DMS79 (cell line): ENCODE measurements around the gene MCF2L.

Experiments used
- DNase-seq: peaks from one replicate; lab custom pipeline; 2025; lab: John Stamatoyannopoulos, UW

MCF2L gene

DNA sequence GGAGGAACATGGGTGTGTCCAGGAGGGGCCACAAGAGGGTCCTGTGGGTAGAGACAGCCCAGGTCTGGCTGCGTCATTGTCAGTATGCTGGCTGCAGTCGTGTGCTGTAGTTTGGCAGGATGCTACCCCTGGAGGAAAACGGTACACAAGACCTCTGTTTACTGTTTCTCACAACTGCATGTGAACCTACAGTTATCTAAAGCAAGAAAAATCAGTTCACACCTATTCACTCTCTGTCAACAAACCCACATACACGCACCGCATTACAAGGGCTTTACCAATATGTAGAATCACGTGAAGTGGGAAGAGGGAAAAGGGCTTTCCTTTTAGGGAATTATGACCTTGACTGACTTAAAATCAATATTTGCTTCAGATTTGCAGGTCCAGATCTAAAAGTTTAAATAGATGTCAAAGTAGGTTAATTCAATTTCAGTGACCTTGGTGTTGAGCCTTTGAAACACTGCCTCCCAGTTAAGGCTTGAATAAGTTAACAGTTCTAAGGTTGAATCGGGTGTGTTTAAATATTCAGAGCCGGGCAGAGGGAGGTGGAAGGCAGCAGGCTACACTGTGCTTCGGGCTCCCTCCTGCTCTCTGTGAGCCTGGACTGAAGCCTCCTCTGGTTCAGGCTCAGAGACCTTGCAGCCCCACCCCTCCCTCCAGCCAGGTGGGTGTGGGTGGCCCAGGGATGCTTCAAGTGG lies 17.2 kb upstream of the MCF2L start:
- DNase-seq = no peak

DNA sequence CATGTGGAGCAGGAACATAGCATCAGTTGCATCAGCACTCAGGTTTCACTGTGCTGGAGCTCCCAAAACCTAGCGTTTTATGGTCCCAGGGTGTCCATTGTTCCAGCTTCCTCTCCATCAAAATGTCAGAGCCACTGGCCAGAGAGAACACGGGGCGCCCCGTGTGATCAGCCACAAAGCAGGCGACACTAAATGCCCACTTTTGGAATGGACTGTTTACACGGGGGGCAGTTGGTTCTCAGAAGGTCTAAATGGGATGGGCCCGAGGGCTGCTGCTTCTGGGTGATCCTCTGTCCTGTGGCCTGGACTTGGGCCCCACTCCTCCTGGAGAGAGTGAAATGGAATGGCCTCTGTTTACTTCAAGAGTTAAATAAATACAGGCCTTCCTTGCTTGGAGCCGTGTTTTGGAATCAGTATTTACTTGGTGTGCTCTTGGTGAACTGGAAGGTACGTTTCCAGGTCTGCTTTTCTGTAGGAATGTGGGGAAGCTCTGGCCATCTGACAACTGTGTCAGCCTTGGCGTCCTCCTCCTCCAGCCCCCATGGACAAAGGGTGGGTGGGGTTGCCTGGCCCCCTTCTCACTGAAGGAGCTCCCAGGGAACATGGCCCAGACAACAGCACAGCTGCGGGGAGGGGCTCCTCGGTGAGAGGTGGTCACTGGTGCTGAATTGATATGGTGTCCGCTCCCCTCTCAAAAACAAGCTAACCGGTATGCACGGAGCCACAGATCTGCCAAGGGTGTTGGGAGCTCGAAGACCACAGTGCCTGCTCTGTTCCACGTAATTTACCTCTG lies 16.1 kb upstream of the MCF2L start:
- DNase-seq = no peak

DNA sequence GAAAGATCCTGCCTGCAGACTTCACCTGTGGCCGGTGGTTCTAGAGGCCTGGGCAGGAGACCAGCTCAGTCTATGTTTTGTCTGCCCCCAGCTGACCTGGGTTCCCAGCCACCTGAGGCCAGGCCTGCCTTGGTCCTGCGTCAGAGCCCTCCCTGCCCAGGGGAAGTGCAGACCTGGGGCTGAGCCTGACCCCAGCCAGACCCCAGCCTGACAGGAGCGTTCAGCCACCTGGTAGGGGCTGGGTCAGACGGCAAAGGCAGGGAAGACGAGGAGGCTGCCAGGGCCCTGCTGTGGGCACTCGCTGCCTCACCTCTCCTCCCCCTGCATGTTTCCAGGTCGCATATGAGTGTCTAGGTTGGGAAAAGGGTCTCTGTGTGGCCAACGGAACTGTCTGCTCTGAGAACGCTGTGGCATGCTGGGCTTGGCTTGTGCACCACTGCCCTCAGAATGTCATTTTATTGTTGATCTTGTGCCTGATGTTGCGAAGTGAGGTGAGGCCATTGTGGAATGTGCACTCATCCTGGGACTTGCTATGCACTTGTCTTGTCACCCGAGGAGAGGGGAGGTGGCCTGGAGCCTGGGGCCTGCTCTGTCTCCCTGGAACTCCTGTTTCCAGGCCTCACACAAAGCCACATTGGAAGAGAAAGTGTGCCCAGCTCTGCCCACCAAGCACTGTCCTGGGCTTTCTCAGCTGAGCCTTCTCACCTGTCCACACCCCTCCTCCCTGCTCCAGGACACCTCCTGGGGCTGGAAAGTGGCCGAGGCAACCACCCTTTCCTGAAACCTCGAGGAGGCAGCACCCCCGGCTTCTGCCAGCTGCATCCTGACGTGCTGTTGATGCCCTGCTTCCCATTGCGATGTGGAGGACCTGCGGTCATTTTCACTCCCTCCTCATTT lies 15.2 kb upstream of the MCF2L start:
- no peak for DNase-seq

DNA sequence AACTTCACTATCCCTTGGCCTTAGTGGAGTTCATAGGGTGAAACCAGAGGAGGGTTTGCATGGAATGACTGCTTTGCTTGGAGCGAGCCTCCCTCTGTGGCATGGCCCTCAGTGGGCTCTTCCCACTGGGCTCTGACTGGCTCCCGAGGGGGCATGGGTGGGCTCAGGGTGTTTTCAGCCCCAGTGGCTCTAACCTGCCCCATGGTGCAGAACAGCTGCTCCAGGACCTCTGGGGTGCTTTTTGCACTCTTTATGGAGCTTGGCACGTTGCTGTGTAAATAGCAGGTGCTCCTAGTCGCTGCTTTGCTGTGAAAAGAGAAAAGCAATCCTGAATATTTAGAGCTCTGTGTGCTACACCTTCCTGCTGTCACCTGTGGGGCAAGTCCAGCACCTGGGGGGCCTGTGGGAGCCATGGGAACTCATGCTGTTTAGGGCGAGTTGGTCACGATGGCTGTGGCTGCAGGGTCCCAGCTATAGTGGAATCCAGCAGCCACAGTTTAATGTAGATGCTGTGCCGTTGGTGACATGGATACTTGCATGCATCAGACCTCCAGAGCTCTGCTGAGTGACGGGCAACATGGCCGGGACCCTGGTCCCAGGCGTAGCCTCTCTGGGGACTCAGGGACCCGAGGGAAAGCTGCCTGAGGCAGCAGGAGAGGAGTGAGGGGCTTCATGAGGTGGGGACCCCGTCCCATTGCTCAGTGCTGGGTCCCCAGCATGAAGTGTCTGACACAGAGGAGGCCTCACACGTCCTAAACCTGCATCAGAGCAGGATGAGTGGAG lies 14.3 kb upstream of the MCF2L start:
- DNase-seq = no peak

DNA sequence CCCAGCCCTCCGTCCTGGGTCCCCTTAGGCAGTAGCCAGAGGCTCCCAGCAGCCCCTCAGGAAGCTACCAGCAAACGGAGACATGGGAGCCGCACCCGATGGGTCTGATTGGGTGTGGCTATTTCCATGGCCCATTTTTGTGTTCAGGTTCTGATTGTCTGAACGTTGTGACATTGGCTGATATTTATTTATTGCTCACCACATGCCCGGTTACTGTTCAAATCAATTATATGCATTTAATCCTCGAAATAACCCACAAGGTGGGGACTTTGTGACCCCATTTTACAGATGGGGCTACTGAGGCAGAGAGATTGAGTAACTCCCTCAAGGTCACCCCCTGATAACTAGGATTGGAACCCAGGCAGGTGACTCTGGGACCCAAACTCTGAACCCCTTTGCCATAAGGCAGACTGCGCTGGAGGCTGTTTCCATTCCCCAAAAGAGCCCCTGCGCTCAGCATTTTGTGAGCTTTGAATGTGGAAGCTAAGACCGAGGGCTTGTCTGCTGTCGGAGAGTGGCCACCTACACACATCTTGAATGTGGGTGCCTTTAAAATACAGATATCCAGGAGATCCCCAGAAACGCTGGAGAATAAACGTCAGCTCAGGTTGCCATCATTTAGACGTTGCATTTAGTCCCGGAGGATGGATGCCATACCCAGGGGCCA lies 13.6 kb upstream of the MCF2L start:
- no peak for DNase-seq

DNA sequence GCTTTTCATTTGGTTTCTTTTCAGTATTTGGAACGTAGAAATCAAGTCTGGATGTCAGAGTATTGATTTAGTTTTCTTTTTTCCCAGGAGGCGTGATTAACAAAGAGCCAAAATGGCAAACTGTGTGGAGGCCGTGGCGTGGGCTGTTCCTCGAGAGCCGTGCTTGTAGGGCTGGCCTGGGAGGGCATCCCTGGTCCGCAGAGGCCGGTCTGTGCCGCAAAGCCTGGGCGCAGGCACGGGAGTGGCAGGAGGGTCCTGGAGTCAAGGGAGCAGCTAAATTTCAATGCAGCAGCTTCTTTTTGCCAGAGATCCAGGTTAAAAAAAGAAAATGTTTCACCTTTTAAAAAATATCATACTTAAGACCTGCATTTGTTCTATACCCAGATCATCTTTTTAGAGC lies 13.1 kb upstream of the MCF2L start:
- no peak for DNase-seq

DNA sequence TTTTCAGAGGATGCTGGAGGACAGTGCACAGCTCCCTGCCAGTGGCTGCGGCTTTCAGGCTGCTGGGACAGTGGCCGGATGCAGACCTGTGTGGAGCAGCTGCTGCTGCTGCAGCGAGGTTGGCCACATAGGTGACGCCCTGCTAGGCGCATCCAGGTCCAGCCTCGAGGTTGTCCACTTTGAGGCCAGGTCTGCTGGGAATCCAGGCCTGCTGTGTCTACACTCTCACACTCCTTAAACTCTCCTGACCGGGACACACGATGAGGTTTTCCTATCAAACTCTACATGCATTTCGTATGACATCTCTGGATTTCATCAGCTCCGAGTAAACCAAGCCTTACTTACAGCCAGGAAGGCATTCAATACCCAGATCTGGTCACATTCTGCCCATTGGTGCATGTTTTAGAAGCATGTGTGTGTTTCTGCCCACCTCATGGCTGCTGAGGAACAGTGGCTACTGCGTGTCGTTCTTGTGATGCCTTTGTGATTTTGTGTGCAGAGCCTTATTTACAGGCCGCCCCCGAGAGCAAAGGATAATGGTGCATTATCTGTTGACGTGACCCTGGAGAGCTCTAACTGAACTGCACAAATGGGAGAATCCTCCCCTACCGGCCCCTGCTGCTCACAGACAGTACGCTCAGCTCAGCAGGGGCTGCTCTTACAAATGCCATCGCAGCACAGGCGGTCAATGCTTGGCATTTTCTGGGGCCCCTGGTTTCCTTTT lies 12.3 kb upstream of the MCF2L start:
- no peak for DNase-seq

DNA sequence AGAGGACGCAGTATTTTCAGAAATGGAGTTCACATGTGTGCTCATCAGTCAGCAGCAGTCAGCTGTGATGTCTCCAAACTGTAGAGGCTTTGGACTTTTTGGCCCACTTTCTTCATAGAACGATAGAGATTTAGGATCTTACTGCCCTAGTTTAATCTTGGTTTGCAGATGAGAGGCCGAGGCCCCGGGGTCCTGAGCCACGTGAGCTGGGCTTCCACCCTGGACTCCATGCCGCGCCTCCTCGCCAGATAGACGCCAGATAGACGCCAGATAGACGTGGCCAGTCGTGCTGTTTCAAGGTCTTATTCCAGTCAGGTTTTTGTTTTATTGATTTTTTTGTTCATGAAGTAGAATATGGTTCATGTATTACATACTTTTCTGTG lies 11.7 kb upstream of the MCF2L start:
- no peak for DNase-seq

DNA sequence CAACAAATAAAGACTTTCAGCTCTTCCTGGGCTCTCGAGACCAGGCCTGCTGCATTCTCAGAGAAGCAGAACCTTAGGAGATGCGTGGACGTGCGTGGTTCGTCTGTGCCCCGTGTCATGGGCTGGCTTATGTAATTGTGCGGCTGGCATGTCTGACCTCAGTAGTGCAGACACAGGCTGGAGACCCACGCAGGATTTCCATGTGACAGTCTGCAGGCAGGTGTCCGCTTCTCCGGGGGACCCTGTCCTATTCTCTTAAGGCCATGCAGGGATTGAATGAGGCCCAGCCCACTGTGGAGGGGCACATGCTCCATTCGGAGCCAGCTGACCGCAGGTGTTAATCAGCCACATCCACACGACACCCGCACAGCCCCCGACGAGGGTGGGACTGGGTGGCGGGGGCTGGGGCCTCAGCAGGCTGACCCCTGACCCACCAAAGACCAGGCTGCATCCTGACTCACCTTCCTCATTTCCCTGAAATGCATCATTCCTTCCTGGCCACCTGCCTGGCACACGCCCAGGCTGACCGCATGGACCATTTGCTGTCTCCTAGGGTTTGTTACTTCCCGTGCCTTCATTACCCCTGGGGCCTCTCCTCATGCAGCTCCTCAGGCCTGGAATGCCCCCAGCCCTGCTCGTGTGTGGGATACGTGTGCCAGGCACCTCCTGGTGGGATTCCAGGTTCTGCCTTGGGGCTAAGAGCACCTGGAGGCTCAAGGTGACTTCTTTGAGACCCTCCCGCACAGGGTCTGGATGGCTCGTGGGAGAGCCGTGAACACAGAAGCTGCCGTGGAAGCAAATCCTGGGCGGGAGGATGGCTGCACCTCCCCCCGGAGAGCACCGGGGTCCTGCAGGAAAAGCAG lies 10.7 kb upstream of the MCF2L start:
- no peak for DNase-seq

DNA sequence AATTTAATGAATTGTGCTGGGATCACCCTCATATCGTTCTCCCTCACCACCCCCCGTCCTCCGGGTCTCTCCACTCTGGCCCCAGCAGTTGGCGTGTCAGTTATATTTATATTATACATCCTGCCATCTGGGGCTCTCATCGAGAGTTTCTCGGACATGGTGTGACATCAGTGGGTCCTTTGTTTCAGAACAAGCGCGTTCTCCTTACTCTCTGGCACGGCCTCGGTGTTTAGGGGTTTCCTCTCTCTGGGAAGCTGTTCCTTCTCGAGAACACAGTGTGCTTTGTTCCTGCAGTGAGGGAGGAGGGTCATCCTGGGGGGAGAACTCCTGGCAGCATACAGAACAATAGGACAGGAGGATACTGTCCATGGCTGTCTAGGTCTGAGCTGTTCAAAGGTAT lies 9.8 kb upstream of the MCF2L start:
- no peak for DNase-seq

DNA sequence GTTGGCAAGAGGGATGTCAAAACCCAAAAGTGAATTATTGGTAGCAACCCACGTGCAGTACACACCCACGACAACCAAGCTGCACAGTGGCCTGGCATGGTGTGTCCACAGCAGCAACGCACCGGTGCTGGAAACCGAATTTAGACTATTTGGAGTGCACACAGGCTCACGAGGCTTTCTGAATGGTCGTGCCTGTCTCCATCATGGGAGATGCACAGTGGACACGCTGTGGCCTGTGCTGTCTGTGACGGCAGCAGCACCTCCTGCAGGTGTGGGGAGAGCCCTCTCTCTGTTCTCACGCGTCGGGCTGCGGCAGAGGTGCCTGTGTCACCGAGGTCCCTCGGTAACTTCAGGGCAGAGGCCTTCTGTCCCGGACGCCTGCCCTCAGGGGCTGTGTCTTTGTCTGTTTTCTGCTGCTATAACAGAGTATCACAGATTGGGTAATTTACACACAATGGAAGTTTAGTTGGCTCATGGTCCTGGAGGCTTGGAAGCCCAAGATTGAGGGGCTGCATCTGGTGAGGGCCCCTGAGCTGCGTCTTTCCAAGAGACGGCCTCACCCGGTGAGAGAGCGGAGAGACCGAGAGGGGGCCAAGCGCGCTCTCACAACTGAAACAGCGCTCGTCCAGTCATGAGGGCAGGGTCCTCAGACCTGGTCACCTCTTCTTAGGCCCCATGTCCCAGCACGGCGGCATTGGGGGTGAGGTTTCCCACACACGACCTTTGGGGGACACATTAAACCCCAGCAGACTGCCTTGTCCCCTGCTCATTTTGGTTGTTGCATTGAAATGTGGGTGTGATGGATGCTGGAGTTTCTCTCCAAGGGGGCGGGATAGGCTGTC lies 9.1 kb upstream of the MCF2L start:
- no peak for DNase-seq

DNA sequence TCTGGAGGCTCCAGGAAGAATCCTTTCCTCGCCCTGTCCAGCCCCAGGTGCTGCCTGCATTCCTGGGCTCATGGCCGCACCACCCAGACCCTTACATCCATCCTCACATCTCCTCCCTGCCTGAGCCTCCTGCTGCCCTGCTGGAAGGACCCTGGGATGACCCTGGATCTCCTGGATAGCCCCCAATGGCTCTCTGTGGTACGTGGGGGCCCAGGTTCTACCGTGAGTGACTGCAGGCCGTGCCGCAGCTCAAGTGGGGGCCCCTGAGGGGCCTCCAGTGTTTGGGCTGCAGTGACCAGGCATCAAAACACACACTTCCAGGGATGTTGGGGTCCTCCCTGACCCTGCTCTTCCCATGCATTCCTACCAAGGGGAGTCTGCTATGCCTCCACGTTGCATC lies 8.3 kb upstream of the MCF2L start:
- no peak for DNase-seq

DNA sequence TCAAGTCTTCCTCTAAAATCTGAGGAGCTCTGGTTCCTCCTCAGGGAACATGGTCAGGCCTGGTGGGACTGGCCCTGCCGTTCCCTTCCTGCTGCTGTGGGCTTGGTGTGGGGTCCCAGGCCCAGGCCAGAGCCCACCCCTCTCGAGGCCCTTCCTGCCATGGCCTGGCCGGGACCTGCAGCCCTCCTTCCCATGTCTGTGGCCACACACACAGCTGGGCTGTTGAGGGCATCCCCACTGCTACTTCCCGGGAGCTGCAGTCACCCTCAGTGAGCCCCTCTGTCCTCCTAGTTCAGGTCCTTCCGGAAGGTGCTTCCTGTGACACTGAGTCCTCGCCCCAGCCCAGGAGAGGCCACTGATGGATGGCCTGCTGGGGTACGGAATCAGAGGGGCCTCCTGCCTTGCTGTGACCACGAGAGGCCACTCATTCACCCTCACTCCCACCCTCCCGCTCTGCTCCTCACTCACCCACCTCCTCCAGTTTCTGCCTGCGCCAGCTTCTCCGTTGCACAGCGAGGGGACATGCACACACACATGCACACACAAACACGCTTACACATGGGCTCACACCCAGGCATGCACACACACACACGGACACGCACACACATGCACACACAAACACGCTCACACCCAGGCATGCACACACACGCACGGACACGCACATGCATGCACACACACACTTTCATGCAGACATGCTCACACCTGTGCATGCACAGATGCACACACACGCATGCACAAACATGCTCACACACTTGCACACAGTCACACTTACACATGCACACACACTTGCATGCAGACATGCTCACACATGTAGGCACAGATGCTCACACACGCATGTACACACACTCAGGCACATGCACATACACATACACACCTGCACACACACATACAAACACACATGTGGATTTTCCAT lies 7.3 kb upstream of the MCF2L start:
- no peak for DNase-seq

DNA sequence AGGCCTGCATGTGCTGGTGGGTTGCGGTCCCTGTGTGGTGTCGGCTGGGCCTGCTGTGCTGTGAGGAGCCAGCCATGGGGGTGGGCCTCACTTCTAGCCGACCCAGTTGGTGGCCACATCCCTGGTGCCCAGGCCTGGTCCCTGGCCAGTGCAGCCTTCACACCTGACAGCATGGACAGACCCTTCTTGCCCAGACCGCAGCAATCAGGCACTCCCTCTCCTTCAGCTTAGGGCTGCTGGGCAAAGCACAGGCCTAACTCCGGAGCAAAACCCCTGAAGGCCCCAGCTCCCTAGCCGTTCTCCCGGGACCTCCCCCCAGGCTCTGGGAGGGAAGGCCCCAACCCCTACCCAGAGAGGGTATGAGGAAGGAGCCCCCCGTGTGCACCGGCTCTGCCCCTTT lies 6.6 kb upstream of the MCF2L start:
- DNase-seq = no peak

DNA sequence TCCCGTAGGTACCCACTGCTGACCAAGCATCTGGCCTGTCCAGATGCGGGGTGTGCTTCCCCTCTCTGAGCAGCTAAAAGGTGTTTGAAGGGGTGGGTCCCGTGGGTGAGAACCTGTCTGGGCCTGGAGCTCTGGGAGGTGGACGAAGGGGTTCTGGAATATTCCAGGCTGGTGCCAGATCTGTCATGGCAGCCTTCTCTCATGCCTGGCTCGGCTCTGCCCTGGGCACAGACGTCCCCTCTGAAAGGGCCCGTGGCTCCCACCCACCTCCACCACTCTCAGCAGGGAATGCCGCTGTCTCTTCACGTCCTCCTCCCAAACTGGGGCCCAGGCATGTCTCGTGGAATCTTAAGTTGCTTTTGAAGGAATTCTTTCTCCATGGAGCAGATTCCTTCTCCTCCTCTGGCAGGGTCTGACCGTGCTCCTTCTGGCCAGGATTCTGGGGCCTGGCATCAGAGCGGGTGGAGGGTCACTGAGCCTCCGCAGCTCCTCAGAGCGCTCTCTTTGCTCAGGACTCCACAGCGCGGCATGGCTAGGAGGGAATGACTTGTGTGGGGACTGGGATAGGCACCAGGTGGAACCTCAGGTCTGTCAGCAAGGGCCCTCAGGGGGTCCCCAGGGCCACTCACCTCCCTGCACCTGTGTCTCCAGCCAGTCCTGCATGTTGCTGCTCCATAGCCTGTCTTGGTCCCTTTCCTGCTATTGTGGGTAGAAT lies 5.9 kb upstream of the MCF2L start:
- no peak for DNase-seq

DNA sequence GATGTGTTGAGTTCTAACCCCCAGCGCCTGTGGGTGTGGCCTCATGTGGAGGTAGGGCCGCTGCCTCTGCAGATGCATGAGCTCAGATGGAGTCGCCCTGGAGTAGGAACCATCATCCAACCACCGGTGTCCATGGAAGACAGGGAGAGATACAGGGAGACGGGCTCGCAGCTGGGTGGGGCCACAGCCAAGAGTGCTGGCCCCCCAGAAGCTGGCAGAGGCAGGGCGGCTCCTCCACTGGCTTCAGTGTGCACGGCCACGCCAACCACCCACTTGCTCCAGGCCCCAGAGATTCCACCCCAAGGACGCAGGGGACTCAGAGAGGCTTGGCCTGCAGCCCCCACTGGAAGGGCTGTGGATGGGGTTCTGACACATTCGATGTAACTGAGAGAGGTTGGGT lies 5.4 kb upstream of the MCF2L start:
- DNase-seq = no peak

DNA sequence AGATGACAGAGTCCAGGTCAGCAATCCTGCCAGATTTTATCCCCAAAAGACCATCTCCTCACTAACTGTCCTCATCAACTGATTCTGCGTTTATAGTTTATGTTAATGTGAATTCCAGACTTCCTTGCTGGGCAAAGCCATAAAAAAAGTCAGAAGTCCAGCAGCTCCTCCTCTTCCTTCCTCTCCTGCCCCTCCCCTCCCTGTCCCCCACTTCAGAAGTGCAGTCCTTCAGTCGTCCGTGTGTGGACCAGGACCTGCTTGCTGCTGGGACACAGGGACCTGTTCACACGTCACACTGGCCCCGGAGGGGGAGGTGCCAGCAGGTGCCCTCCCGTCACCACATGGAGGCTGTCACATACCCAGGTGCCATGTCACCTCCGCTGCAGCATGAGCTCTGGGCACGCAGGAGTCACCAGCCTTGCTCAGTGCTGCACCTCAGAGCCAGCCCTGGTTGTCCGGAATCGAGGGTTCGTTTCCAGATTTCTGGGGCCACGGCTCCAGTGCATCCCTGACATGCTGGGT lies 4.0 kb upstream of the MCF2L start:
- DNase-seq = no peak
